Stimulated activated CD8-positive, alpha-beta memory T cell treated with anti-CD3 and anti-CD28 coated beads, Interleukin-4, amount 100 ng/mL, for 4 hours (primary cell): Measurements from ENCODE around the gene ASPDH.
A peak's percentile ranks its signal among the peaks of the same experiment; 100 is the strongest.

Experiments
- DNase-seq, 2 donors: peaks; one replicate each; pipeline ENCODE4 v3.0.0-alpha.2; 2020; ENCODE audit warnings: low read depth in 2 of 2, low spot score in 1 of 2

Gene ASPDH

GRCh38 chr19:50516456-50516855 is 2.7 kb upstream of the ASPDH start:
- no peak for DNase-seq

GRCh38 chr19:50515168-50515561 is 1.5 kb upstream of the ASPDH start:
- DNase-seq = no peak

- DNase-seq = no peak
Measured at GRCh38 chr19:50514346-50515167, 844 bp upstream of the ASPDH start.

GRCh38 chr19:50512999-50513745 is 541 bp downstream of the ASPDH start:
- DNase-seq = no peak

- DNase-seq = no peak
Measured at GRCh38 chr19:50512112-50512998, 1.4 kb downstream of the ASPDH start.

GRCh38 chr19:50511069-50511822 is 2.5 kb downstream of the ASPDH start, which contains the start of gene JOSD2:
Gene JOSD2 (minus strand): TSS chr19:50511191. CDS start chr19:50510431, 760 bp downstream.
- peak; percentile 89 to 94 for DNase-seq

GRCh38 chr19:50510700-50511068 is 3.0 kb downstream of the ASPDH start:
- no peak for DNase-seq

- DNase-seq = no peak
Measured at GRCh38 chr19:50510121-50510670, 3.5 kb downstream of the ASPDH start.

- no peak for DNase-seq
Measured at GRCh38 chr19:50509366-50509765, 4.3 kb downstream of the ASPDH start.

GRCh38 chr19:50508843-50509190 is 4.9 kb downstream of the ASPDH start:
- DNase-seq = no peak

- no peak for DNase-seq
Measured at GRCh38 chr19:50507376-50507775, 6.3 kb downstream of the ASPDH start.

- DNase-seq = no peak
Measured at GRCh38 chr19:50506700-50507099, 7.0 kb downstream of the ASPDH start.

- no peak for DNase-seq
Measured at GRCh38 chr19:50505856-50506611, 7.7 kb downstream of the ASPDH start.

GRCh38 chr19:50501568-50502475 is 11.9 kb downstream of the ASPDH start:
- DNase-seq = no peak

GRCh38 chr19:50501186-50501567 is 12.5 kb downstream of the ASPDH start:
- no peak for DNase-seq

- DNase-seq = no peak
Measured at GRCh38 chr19:50500753-50501151, 13.0 kb downstream of the ASPDH start.

- no peak for DNase-seq
Measured at GRCh38 chr19:50500060-50500752, 13.5 kb downstream of the ASPDH start.
